HUES64 (cell line): Measurements from ENCODE around the gene PAK6.

Experiments
- H3K27ac ChIP-seq: 2 replicates; pipeline ENCODE4 v1.7.0; 2013; ENCODE audit warnings: low read depth, low read length, inconsistent platforms
- H3K27me3 ChIP-seq: 2 replicates; pipeline ENCODE4 v1.6.1; 2013; ENCODE audit warnings: mild to moderate bottlenecking, low read length; ENCODE audit not compliant: insufficient read depth
- H3K36me3 ChIP-seq: 2 replicates; pipeline ENCODE4 v1.6.1; 2013; ENCODE audit warnings: mild to moderate bottlenecking, low read length; ENCODE audit not compliant: insufficient read depth
- H3K4me1 ChIP-seq: 2 replicates; pipeline ENCODE4 v1.6.1; 2013; ENCODE audit warnings: mild to moderate bottlenecking, low read length, moderate library complexity; ENCODE audit not compliant: insufficient read depth
- H3K4me3 ChIP-seq: 2 replicates; pipeline ENCODE4 v1.5.1; 2013; ENCODE audit warnings: mild to moderate bottlenecking, low read length, moderate library complexity
- H3K9ac ChIP-seq: 2 replicates; pipeline ENCODE4 v1.6.1; 2013; ENCODE audit warnings: mild to moderate bottlenecking, low read depth, low read length
- H3K9me3 ChIP-seq: 2 replicates; pipeline ENCODE4 v1.6.1; 2013; ENCODE audit warnings: low read depth, low read length; ENCODE audit not compliant: insufficient read depth
- WGBS: fragments of 150-250, 120-280 bp; methylation state at CpG from one replicate; pipeline ENCODE4 v1.1.7; 2013; ENCODE audit warnings: missing lambda C conversion rate; 5-methylcytosine and 5-hydroxymethylcytosine counted together

PAK6 gene

DNA sequence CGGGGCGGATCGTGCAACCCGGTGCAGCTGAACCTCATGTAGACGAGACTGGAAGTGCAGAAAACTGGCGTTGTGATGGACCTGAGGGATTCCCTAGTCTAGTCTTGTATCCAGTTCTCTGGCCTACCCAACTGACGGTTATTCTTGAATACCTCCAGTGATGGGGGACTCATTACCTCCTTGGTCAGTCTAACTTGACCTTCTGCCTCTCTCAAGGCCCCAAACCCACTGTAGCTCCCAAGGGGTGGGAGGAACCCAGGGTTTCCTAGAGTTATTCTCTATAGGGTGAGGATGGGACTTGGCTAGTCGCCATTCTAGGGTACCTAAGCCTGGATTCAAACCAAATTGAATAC is 11.4 kb downstream of the PAK6 start:
- no peaks in the 10 kb centered on the region for H3K9me3 ChIP-seq
- H3K36me3 ChIP-seq = no peaks in the 10 kb centered on the region
- H3K27me3 ChIP-seq = peaks cover 43% of the 10 kb centered on the region
- no peak overlapping the region for H3K9ac ChIP-seq
- no peak overlapping the region for H3K4me3 ChIP-seq
- H3K27ac ChIP-seq = no peak overlapping the region
- 96% methylated on average over 7 of the region's 8 CpGs for WGBS
- peaks cover 8% of the 10 kb centered on the region; the same call in 1 of the 2 replicates for H3K4me1 ChIP-seq

DNA sequence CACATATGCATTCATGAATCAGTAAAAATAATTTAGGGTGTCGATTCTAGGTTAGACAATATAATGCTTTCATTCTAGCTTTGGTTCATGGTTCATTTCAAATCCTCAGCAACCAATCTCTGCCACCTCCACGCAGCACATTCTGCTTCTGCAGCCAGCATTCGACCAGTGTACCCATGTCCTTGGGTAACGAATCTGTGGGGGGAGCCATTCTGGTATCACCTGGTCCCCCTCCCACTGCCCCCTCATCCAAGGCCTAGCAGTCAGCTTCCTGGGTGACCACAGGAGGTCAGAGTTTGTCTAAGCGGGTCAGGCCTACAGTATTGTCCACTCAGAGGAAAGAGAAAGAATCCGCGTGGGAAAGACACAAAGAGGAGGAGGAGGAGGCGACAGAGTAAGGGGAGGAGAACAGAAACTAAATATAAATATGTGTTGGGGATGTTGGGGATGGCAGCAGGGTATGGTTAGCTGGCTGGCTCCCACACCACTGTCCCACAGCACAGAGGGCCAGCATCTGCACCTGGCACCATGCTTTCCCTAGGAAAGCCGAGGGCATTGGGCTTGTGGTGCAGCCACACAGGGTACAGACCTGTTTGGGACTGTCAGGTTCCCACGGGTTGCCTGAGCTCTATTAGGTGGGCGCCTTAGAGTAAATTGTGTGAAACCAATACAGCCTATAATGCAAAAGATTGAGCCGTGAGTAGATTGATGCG is 12.1 kb downstream of the PAK6 start:
- H3K36me3 ChIP-seq = no peaks in the 10 kb centered on the region
- H3K27me3 ChIP-seq = peaks cover 43% of the 10 kb centered on the region
- H3K4me1 ChIP-seq = peaks cover 3% of the 10 kb centered on the region; the same call in 1 of the 2 replicates
- no peaks in the 10 kb centered on the region for H3K9me3 ChIP-seq
- no peak overlapping the region for H3K27ac ChIP-seq
- WGBS = 82% methylated on average over 13 of the region's 13 CpGs
- no peak overlapping the region for H3K4me3 ChIP-seq
- no peak overlapping the region for H3K9ac ChIP-seq

- Histone ChIP-seq H3K27me3 (peaks cover 43% of the 10 kb centered on the region), H3K9ac (0 out of 2 replicates have a peak overlapping the region, but pooled peaks have one; percentile 63)
- WGBS = 89% methylated on average over 10 of the region's 10 CpGs
These were observed 12.8 kb downstream of the PAK6 start for GRCh38 chr15:40251486-40252140.

GRCh38 chr15:40252141-40252437 is 13.2 kb downstream of the PAK6 start:
- H3K4me3 ChIP-seq = peak overlapping the region; percentile 60

More at GRCh38 chr15:40251486-40252140, 12.8 kb downstream of the PAK6 start:
- Histone ChIP-seq H3K4me1 (peaks cover 3% of the 10 kb centered on the region; the same call in 1 of the 2 replicates), H3K36me3 (no peaks in the 10 kb centered on the region), H3K4me3 (no peak overlapping the region), H3K9me3 (no peaks in the 10 kb centered on the region), H3K27ac (no peak overlapping the region)

GRCh38 chr15:40252438-40253166 is 13.7 kb downstream of the PAK6 start:
- Histone ChIP-seq H3K36me3 (no peaks in the 10 kb centered on the region), H3K27me3 (peaks cover 43% of the 10 kb centered on the region), H3K9ac (peak overlapping the region; percentile 63), H3K9me3 (no peaks in the 10 kb centered on the region), H3K4me3 (peak overlapping the region; percentile 60), H3K4me1 (peaks cover 3% of the 10 kb centered on the region; the same call in 1 of the 2 replicates), H3K27ac (no peak overlapping the region)
- 1% methylated on average over 82 of the region's 82 CpGs for WGBS

More at GRCh38 chr15:40252141-40252437, 13.2 kb downstream of the PAK6 start:
- H3K9ac ChIP-seq = peak overlapping the region; percentile 63; the same call in 1 of the 2 replicates
- 46% methylated on average over 27 of the region's 27 CpGs for WGBS
- no peak overlapping the region for H3K27ac ChIP-seq
- H3K27me3 ChIP-seq = peaks cover 43% of the 10 kb centered on the region
- no peaks in the 10 kb centered on the region for H3K9me3 ChIP-seq
- H3K36me3 ChIP-seq = no peaks in the 10 kb centered on the region
- peaks cover 3% of the 10 kb centered on the region; the same call in 1 of the 2 replicates for H3K4me1 ChIP-seq

- Histone ChIP-seq H3K27me3 (peaks cover 43% of the 10 kb centered on the region), H3K4me3 (peak overlapping the region; percentile 60), H3K4me1 (peaks cover 3% of the 10 kb centered on the region; the same call in 1 of the 2 replicates), H3K9ac (peak overlapping the region; percentile 63; the same call in 1 of the 2 replicates), H3K36me3 (no peaks in the 10 kb centered on the region), H3K27ac (no peak overlapping the region), H3K9me3 (no peaks in the 10 kb centered on the region)
- WGBS = 59% methylated on average over 28 of the region's 28 CpGs
These were observed 14.4 kb downstream of the PAK6 start for GRCh38 chr15:40253167-40253790.

DNA sequence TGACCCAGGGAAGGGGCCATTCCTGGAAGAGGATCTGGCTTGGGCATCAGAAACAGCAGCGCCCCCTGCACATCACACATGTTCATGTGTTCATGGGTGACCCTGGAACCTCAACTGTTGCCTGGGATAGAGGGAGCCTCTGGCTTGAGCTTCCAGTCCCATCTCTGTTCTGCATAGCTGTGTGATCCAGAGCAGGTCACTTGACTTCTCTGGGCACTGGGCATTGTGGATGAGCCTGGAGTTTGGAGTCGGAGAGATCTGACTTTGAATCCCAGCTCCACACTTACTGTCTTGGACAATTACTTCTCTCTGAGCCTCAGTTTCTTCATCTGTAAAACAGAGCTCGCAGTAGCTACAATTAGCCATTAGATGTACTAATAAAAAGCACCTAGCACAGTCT is 15.6 kb downstream of the PAK6 start:
- Histone ChIP-seq H3K4me1 (peaks cover 8% of the 10 kb centered on the region), H3K36me3 (no peaks in the 10 kb centered on the region), H3K9me3 (no peaks in the 10 kb centered on the region), H3K4me3 (no peak overlapping the region), H3K27ac (no peak overlapping the region), H3K27me3 (peaks cover 43% of the 10 kb centered on the region), H3K9ac (no peak overlapping the region)
- WGBS = 93% methylated on average over 3 of the region's 3 CpGs

DNA sequence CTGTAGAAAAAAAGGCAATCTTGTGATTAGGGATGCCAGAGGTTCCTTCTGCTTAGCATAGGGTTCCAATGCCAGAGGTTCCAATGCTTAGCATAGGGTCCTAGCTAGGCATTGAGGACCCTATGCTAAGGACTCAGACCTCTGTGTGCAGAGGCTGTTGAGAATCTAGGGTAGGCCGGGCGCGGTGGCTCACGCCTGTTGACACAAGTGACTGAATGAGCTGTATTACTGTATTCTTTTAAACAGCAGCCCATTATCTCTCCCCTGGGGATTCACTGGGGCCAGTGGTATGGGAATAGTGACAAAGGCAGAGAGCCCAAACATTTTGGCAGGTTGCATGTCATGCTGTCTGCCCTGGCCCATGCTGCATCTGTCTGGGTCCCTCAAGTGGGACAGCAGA is 16.2 kb downstream of the PAK6 start:
- H3K27me3 ChIP-seq = peaks cover 43% of the 10 kb centered on the region
- no peak overlapping the region for H3K4me3 ChIP-seq
- WGBS = 88% methylated on average over 3 of the region's 4 CpGs
- no peak overlapping the region for H3K9ac ChIP-seq
- H3K27ac ChIP-seq = no peak overlapping the region
- H3K9me3 ChIP-seq = no peaks in the 10 kb centered on the region
- peaks cover 8% of the 10 kb centered on the region for H3K4me1 ChIP-seq
- no peaks in the 10 kb centered on the region for H3K36me3 ChIP-seq

DNA sequence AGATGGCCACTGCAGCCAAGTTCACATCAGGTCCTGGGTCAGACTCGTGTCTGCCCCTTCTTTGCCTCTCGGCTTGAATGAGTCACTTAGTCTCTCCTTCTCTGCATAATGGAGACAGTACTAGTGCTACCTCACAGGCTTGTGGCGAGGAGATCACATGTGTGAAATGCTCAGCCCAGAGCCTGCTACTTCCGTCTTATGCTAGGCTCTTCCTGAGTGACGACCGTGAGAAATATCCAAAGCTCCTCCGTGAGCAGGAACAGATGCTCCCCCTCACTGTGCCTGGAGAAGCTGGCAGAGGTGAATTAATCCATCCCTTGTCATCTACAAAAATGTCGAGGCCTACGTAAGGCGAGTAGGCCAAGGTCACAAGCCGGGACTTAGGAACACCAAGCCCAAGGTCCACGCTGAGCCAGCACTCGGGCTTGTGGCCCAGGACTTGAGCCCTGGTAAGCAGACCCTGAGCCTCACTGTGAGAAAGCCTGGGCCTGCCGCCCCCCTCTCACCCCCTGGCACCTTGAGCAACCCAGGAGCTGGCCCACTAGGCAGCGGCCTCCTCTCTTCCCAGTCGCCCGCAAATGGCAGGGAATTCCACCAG is 17.9 kb downstream of the PAK6 start:
- Histone ChIP-seq H3K9me3 (no peaks in the 10 kb centered on the region), H3K4me1 (peaks cover 8% of the 10 kb centered on the region), H3K9ac (no peak overlapping the region), H3K27me3 (peaks cover 28% of the 10 kb centered on the region), H3K4me3 (no peak overlapping the region), H3K27ac (no peak overlapping the region), H3K36me3 (no peaks in the 10 kb centered on the region)
- 86% methylated on average over 17 of the region's 17 CpGs for WGBS

DNA sequence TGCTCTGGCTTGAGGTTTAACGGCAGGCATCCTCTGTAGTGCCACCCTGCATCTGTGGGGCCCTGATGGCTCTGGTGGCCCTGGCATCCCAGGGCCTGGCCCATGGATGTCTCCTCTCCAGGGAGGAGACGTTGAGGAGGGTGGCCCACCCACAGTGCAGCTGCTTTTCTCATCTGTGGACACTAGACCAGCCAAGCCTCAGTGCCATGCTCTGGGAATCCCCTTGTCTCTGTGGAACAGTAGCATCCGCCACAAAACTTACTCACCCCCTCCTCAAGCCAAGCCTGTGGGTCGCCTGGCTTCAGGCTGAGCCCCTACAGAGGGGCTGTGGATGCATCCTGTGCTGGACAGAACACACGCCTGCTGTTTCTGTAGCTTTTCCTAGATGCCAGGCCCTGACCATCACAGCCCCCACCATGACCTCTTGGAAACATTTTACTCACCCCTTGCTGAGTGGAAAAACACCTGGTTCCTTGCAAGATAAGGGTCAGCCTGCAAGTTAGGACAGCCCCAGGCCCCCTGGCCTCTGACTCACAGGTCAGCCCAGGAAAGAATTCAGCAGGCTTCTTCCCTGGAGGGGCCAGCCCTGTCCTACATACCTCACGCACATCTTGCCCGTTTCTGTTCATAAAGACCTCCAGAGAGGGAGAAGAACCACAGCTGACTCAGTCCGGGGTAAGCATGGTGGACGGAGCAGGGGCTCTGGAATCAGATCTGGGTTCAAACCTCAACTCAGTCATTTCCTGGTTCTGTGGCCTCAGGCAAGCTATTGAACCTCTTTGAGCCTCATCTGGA is 19.0 kb downstream of the PAK6 start:
- no peak overlapping the region for H3K9ac ChIP-seq
- no peaks in the 10 kb centered on the region for H3K9me3 ChIP-seq
- no peaks in the 10 kb centered on the region for H3K36me3 ChIP-seq
- peaks cover 8% of the 10 kb centered on the region for H3K4me1 ChIP-seq
- H3K27ac ChIP-seq = no peak overlapping the region
- whole genome bisulfite sequencing = 81% methylated on average over 9 of the region's 9 CpGs
- H3K4me3 ChIP-seq = no peak overlapping the region
- peaks cover 17% of the 10 kb centered on the region for H3K27me3 ChIP-seq
